Measurements from ENCODE around the gene ADAMTS12.

Gene ADAMTS12

GRCh38 chr5:33725806-33726205, 166.0 kb downstream of the ADAMTS12 start:
- H2AFZ ChIP-seq (ENCODE audit: low read length), result no peak overlapping the region
- no peak overlapping the region for H3K23ac ChIP-seq (ENCODE audit: low read depth, low read length, poor library complexity)
- H2BK120ac ChIP-seq (ENCODE audit: low read depth, low read length), result no peak overlapping the region
- H3K79me1 ChIP-seq (ENCODE audit: low read depth, low read length), result no peaks in the 10 kb centered on the region
- H3K4ac ChIP-seq (ENCODE audit: low read length), result no peak overlapping the region
- no CpG with 5 or more reads among the region's 3 CpGs for WGBS, 2 donors (ENCODE audit: extremely low coverage in 2 of 2, insufficient read length in 2 of 2, insufficient replicate concordance in 1 of 2)
- H3K9me3 ChIP-seq (replicated peaks in 1 of 2; ENCODE audit: control insufficient read depth in 2 of 2, insufficient read depth in 1 of 2, low read depth in 1 of 2, low read length in 2 of 2), result no peaks in the 10 kb centered on the region
- no peak overlapping the region for H3K4me3 ChIP-seq (ENCODE audit: low read length in 2 of 2)
- H3K4me2 ChIP-seq (ENCODE audit: insufficient read depth, low read length, poor library complexity, severe bottlenecking), result no peak overlapping the region
- no peak overlapping the region for H3K9ac ChIP-seq (ENCODE audit: low read depth, low read length, poor library complexity)
- H4K8ac ChIP-seq (ENCODE audit: low read depth, low read length), result no peak overlapping the region
- H3K27ac ChIP-seq (replicated peaks; ENCODE audit: low read length), result no peak overlapping the region
- H4K91ac ChIP-seq (ENCODE audit: low read depth, low read length, poor library complexity), result no peak overlapping the region
- H2BK15ac ChIP-seq (ENCODE audit: low read length), result no peak overlapping the region
- no peaks in the 10 kb centered on the region for H3K27me3 ChIP-seq (ENCODE audit: control insufficient read depth in 3 of 3, insufficient read depth in 3 of 3, low read depth in 1 of 3, low read length in 3 of 3)
- no peak for DNase-seq (ENCODE audit: low spot score)
- no peak overlapping the region for H2BK12ac ChIP-seq (ENCODE audit: low read length)
- H3K18ac ChIP-seq (ENCODE audit: low read length), result no peak overlapping the region
- peaks cover 0 to 20% of the 10 kb centered on the region in 2 donors for H3K36me3 ChIP-seq (replicated peaks in 1 of 2; ENCODE audit: control insufficient read depth in 2 of 2, insufficient read depth in 2 of 2, low read length in 2 of 2)
- no peak overlapping the region for H3K14ac ChIP-seq (ENCODE audit: low read length)
- H2AK5ac ChIP-seq (ENCODE audit: low read depth, low read length), result no peak overlapping the region
- H3K4me1 ChIP-seq (ENCODE audit: control insufficient read depth in 2 of 2, insufficient read depth in 1 of 2, low read depth in 1 of 2, low read length in 2 of 2), result peaks cover 0 to 6% of the 10 kb centered on the region in 2 donors
- H2BK5ac ChIP-seq (ENCODE audit: low read length), result no peak overlapping the region

DNA sequence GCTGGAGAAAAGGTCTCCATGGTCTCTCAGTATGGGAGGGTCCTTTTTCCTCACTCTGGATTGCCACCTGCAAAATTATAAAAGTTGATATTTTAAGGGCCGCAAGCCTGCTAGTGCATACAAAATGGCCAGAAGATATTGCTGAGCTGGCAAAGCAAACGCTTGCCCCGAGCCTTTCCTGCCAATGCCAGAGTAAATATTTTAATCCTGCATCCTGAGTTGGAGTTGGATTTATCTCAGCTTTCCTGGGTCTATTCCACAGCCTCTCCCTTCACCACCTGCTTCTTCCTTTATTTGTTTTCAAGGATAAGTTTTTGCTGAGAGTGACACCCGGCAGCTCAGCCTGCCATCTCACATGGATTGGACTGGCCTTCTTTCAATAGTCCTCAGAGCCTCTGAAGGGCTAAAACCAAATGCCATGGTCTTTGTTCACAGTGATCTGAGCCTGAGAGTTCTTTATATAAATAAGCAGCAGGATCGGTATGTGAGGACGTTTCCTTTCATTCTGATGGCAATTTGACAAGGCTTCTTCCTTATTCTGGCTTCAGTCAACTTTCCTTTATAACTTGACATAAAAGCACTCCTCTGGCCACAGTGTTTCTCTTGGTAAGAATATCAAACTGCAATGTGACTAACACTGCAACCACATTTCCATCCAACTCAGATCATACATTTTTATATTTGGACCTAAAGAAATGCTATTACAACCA, 170.1 kb downstream of the ADAMTS12 start:
- H3K27ac ChIP-seq (replicated peaks; ENCODE audit: low read length), result no peak overlapping the region

GRCh38 chr5:33720176-33720575, 171.6 kb downstream of the ADAMTS12 start:
- H3K4ac ChIP-seq (ENCODE audit: low read length), result no peak overlapping the region
- no peak overlapping the region for H2BK12ac ChIP-seq (ENCODE audit: low read length)
- no peak overlapping the region for H4K91ac ChIP-seq (ENCODE audit: low read depth, low read length, poor library complexity)
- H3K27me3 ChIP-seq (ENCODE audit: control insufficient read depth in 3 of 3, insufficient read depth in 3 of 3, low read depth in 1 of 3, low read length in 3 of 3), result no peaks in the 10 kb centered on the region
- H3K4me1 ChIP-seq (ENCODE audit: control insufficient read depth in 2 of 2, insufficient read depth in 1 of 2, low read depth in 1 of 2, low read length in 2 of 2), result peaks cover 0 to 6% of the 10 kb centered on the region in 2 donors
- no peak overlapping the region for H3K18ac ChIP-seq (ENCODE audit: low read length)
- no peak overlapping the region for H3K4me3 ChIP-seq (ENCODE audit: low read length in 2 of 2)
- H3K36me3 ChIP-seq (replicated peaks in 1 of 2; ENCODE audit: control insufficient read depth in 2 of 2, insufficient read depth in 2 of 2, low read length in 2 of 2), result peaks cover 0 to 10% of the 10 kb centered on the region in 2 donors
- no peak for DNase-seq (ENCODE audit: low spot score)
- H3K9ac ChIP-seq (ENCODE audit: low read depth, low read length, poor library complexity), result no peak overlapping the region
- no peak overlapping the region for H2AK5ac ChIP-seq (ENCODE audit: low read depth, low read length)
- H2BK120ac ChIP-seq (ENCODE audit: low read depth, low read length), result no peak overlapping the region
- WGBS, 2 donors (ENCODE audit: extremely low coverage in 2 of 2, insufficient read length in 2 of 2, insufficient replicate concordance in 1 of 2), result no CpG with 5 or more reads among the region's 1 CpG
- no peaks in the 10 kb centered on the region for H3K79me1 ChIP-seq (ENCODE audit: low read depth, low read length)
- no peak overlapping the region for H2AFZ ChIP-seq (ENCODE audit: low read length)
- no peak overlapping the region for H2BK15ac ChIP-seq (ENCODE audit: low read length)
- no peaks in the 10 kb centered on the region for H3K9me3 ChIP-seq (replicated peaks in 1 of 2; ENCODE audit: control insufficient read depth in 2 of 2, insufficient read depth in 1 of 2, low read depth in 1 of 2, low read length in 2 of 2)
- no peak overlapping the region for H3K14ac ChIP-seq (ENCODE audit: low read length)
- no peak overlapping the region for H3K23ac ChIP-seq (ENCODE audit: low read depth, low read length, poor library complexity)
- no peak overlapping the region for H4K8ac ChIP-seq (ENCODE audit: low read depth, low read length)
- H3K4me2 ChIP-seq (ENCODE audit: insufficient read depth, low read length, poor library complexity, severe bottlenecking), result no peak overlapping the region
- no peak overlapping the region for H3K27ac ChIP-seq (replicated peaks; ENCODE audit: low read length)
- H2BK5ac ChIP-seq (ENCODE audit: low read length), result no peak overlapping the region

More for the DNA sequence above, 170.1 kb downstream of the ADAMTS12 start:
- Histone ChIP-seq H3K4me3 (ENCODE audit: low read length in 2 of 2) (no peak overlapping the region), H3K9ac (ENCODE audit: low read depth, low read length, poor library complexity) (no peak overlapping the region), H2AK5ac (ENCODE audit: low read depth, low read length) (no peak overlapping the region), H3K23ac (ENCODE audit: low read depth, low read length, poor library complexity) (no peak overlapping the region), H3K79me1 (ENCODE audit: low read depth, low read length) (no peaks in the 10 kb centered on the region), H3K9me3 (replicated peaks in 1 of 2; ENCODE audit: control insufficient read depth in 2 of 2, insufficient read depth in 1 of 2, low read depth in 1 of 2, low read length in 2 of 2) (no peaks in the 10 kb centered on the region), H2BK120ac (ENCODE audit: low read depth, low read length) (no peak overlapping the region), H2BK15ac (ENCODE audit: low read length) (no peak overlapping the region), H2BK12ac (ENCODE audit: low read length) (no peak overlapping the region), H4K8ac (ENCODE audit: low read depth, low read length) (no peak overlapping the region), H3K18ac (ENCODE audit: low read length) (no peak overlapping the region), H3K4me2 (ENCODE audit: insufficient read depth, low read length, poor library complexity, severe bottlenecking) (no peak overlapping the region), H3K36me3 (replicated peaks in 1 of 2; ENCODE audit: control insufficient read depth in 2 of 2, insufficient read depth in 2 of 2, low read length in 2 of 2) (peaks cover 0 to 13% of the 10 kb centered on the region in 2 donors), H3K4me1 (ENCODE audit: control insufficient read depth in 2 of 2, insufficient read depth in 1 of 2, low read depth in 1 of 2, low read length in 2 of 2) (peaks cover 0 to 6% of the 10 kb centered on the region in 2 donors), H3K27me3 (ENCODE audit: control insufficient read depth in 3 of 3, insufficient read depth in 3 of 3, low read depth in 1 of 3, low read length in 3 of 3) (no peaks in the 10 kb centered on the region), H4K91ac (ENCODE audit: low read depth, low read length, poor library complexity) (no peak overlapping the region), H3K4ac (ENCODE audit: low read length) (no peak overlapping the region), H3K14ac (ENCODE audit: low read length) (no peak overlapping the region), H2AFZ (ENCODE audit: low read length) (peak overlapping the region; percentile 25), H2BK5ac (ENCODE audit: low read length) (no peak overlapping the region)
- DNase-seq (ENCODE audit: low spot score), result no peak
- no CpG with 5 or more reads among the region's 6 CpGs for WGBS, 2 donors (ENCODE audit: extremely low coverage in 2 of 2, insufficient read length in 2 of 2, insufficient replicate concordance in 1 of 2)

DNA sequence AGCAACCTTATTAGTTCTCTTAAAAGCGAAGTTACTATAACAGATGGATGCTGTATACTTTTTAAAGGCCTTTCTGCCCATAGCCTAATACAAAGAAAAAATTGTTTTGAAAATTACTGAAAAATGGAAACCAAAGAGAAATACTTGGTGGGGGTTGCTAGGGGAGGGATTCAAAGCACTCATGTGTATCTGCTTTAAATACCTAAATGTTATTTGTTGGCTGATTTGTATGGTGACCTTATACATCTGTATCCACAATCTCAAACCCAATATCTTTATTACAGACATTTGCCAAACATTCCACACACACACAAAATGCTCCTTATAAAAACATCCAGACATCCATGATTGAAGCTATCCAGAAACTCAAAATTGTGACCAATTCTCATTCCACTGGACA, 172.0 kb downstream of the ADAMTS12 start:
- WGBS, 2 donors (ENCODE audit: extremely low coverage in 2 of 2, insufficient read length in 2 of 2, insufficient replicate concordance in 1 of 2), result no CpG with 5 or more reads among the region's 1 CpG
- no peak for DNase-seq (ENCODE audit: low spot score)
- H3K18ac ChIP-seq (ENCODE audit: low read length), result no peak overlapping the region
- H3K4me3 ChIP-seq (ENCODE audit: low read length in 2 of 2), result no peak overlapping the region
- no peak overlapping the region for H2BK15ac ChIP-seq (ENCODE audit: low read length)
- H3K9me3 ChIP-seq (replicated peaks in 1 of 2; ENCODE audit: control insufficient read depth in 2 of 2, insufficient read depth in 1 of 2, low read depth in 1 of 2, low read length in 2 of 2), result no peaks in the 10 kb centered on the region
- H2BK5ac ChIP-seq (ENCODE audit: low read length), result no peak overlapping the region
- no peaks in the 10 kb centered on the region for H3K79me1 ChIP-seq (ENCODE audit: low read depth, low read length)
- H2AFZ ChIP-seq (ENCODE audit: low read length), result no peak overlapping the region
- H3K23ac ChIP-seq (ENCODE audit: low read depth, low read length, poor library complexity), result no peak overlapping the region
- no peaks in the 10 kb centered on the region for H3K27me3 ChIP-seq (ENCODE audit: control insufficient read depth in 3 of 3, insufficient read depth in 3 of 3, low read depth in 1 of 3, low read length in 3 of 3)
- H2BK120ac ChIP-seq (ENCODE audit: low read depth, low read length), result no peak overlapping the region
- H3K4me1 ChIP-seq (ENCODE audit: control insufficient read depth in 2 of 2, insufficient read depth in 1 of 2, low read depth in 1 of 2, low read length in 2 of 2), result peaks cover 0 to 6% of the 10 kb centered on the region in 2 donors
- H4K8ac ChIP-seq (ENCODE audit: low read depth, low read length), result no peak overlapping the region
- no peak overlapping the region for H3K27ac ChIP-seq (replicated peaks; ENCODE audit: low read length)
- H3K9ac ChIP-seq (ENCODE audit: low read depth, low read length, poor library complexity), result no peak overlapping the region
- H2BK12ac ChIP-seq (ENCODE audit: low read length), result no peak overlapping the region
- H2AK5ac ChIP-seq (ENCODE audit: low read depth, low read length), result no peak overlapping the region
- no peak overlapping the region for H3K4ac ChIP-seq (ENCODE audit: low read length)
- no peak overlapping the region for H4K91ac ChIP-seq (ENCODE audit: low read depth, low read length, poor library complexity)
- peaks cover 0 to 10% of the 10 kb centered on the region in 2 donors for H3K36me3 ChIP-seq (replicated peaks in 1 of 2; ENCODE audit: control insufficient read depth in 2 of 2, insufficient read depth in 2 of 2, low read length in 2 of 2)
- H3K4me2 ChIP-seq (ENCODE audit: insufficient read depth, low read length, poor library complexity, severe bottlenecking), result no peak overlapping the region
- no peak overlapping the region for H3K14ac ChIP-seq (ENCODE audit: low read length)
